Fibroblast of lung (primary cell): Measurements from ENCODE around the gene SUPT3H. TPM values are rescaled to one million over a fixed set of nuclear protein-coding genes. Genes with fewer than 3 reads are reported as not detected.
A peak's percentile ranks its signal among the peaks of the same experiment; 100 is the strongest.

ENCODE experiments used
- DNase-seq, 2 donors: peaks; one replicate each; pipeline versions ENCODE4 v3.0.0 to v3.0.0-alpha.2; 2010; ENCODE audit warnings: low read depth in 2 of 2
- H2AFZ ChIP-seq: 2 replicates; pipeline ENCODE4 v1.5.1; 2012; ENCODE audit warnings: low read length, control low read depth, inconsistent platforms
- H3K27ac ChIP-seq: 2 replicates; pipeline ENCODE4 v1.5.1; 2011; ENCODE audit warnings: low read length, control low read depth; ENCODE audit not compliant: insufficient read depth
- H3K27me3 ChIP-seq: 2 replicates; pipeline ENCODE4 v1.5.1; 2011; ENCODE audit warnings: mild to moderate bottlenecking, low read length; ENCODE audit not compliant: control insufficient read depth, insufficient read depth
- H3K36me3 ChIP-seq: 2 replicates; pipeline ENCODE4 v1.5.1; 2011; ENCODE audit warnings: low read length; ENCODE audit not compliant: control insufficient read depth, insufficient read depth
- H3K4me1 ChIP-seq: 2 replicates; pipeline ENCODE4 v1.5.1; 2011; ENCODE audit warnings: low read length; ENCODE audit not compliant: control insufficient read depth, insufficient read depth; ENCODE audit errors: extremely low read depth
- H3K4me2 ChIP-seq: 2 replicates; pipeline ENCODE4 v1.5.1; 2011; ENCODE audit warnings: low read length, control low read depth; ENCODE audit not compliant: insufficient read depth; ENCODE audit errors: extremely low read depth
- H3K4me3 ChIP-seq, 4 experiments: fragments of 200-600 bp in 1 of 4; sonication (generic) in 1 of 4; replicated peaks in 1 of 4; 2 replicates each; pipeline ENCODE4 v1.5.1; 2011 to 2016; ENCODE audit warnings: low read length in 4 of 4, low read depth in 3 of 4, mild to moderate bottlenecking in 3 of 4, control low read depth in 2 of 4, inconsistent platforms in 1 of 4, mixed read lengths in 1 of 4; ENCODE audit not compliant: insufficient read depth in 1 of 4; ENCODE audit errors: control extremely low read depth in 1 of 4
- H3K79me2 ChIP-seq: 2 replicates; pipeline ENCODE4 v1.5.1; 2012; ENCODE audit warnings: mild to moderate bottlenecking, low read length, inconsistent platforms; ENCODE audit not compliant: control insufficient read depth, insufficient read depth
- H3K9ac ChIP-seq: 2 replicates; pipeline ENCODE4 v1.5.1; 2011; ENCODE audit warnings: mild to moderate bottlenecking, low read length, control low read depth; ENCODE audit not compliant: insufficient read depth
- H3K9me3 ChIP-seq: 2 replicates; pipeline ENCODE4 v1.5.1; 2012; ENCODE audit warnings: low read depth, low read length; ENCODE audit not compliant: control insufficient read depth, insufficient read depth
- H4K20me1 ChIP-seq: 2 replicates; pipeline ENCODE4 v1.5.1; 2011; ENCODE audit warnings: low read length; ENCODE audit not compliant: control insufficient read depth, insufficient read depth; ENCODE audit errors: extremely low read depth
- EZH2 ChIP-seq: IDR thresholded peaks from 2 replicates; pipeline ENCODE4 v1.5.1; 2012; ENCODE audit warnings: low read length, control low read depth, mild to moderate bottlenecking; ENCODE audit errors: missing control alignments
- polyA plus RNA-seq, 2 donors: library from polyadenylated mRNA; depleted of rRNA in 1 of 2; stranded (reverse) in 1 of 2; unstranded in 1 of 2; fragments of >200 nt; gene quantifications; 2 replicates each; pipeline ENCODE4 v1.2.1, GENCODE V29; 2011 to 2012; ENCODE audit warnings: missing spikeins in 1 of 2
- total RNA-seq: library from RNA; depleted of rRNA; stranded (reverse); fragments of >200 nt; gene quantifications from 2 replicates; pipeline ENCODE4 v1.2.1, GENCODE V29; 2014
- TF ChIP-seq, protein P1 (sequence below), 2 donors: IDR thresholded peaks in 1 of 2; conservative IDR thresholded peaks in 1 of 2; 1 replicate in 1 of 2; 2 replicates in 1 of 2; pipeline ENCODE4 v1.5.1; 2011 to 2012; ENCODE audit warnings: low read length in 2 of 2, control low read depth in 1 of 2, inconsistent platforms in 1 of 2, low read depth in 1 of 2, mild to moderate bottlenecking in 1 of 2

Gene SUPT3H
- total and polyA plus RNA-seq, 2 donors (not counting 1 experiment from before 2014, with no cell fraction given): 8.3 to 8.5 TPM

- Histone ChIP-seq H3K36me3 (no peaks in the 10 kb centered on the region), H4K20me1 (no peaks in the 10 kb centered on the region), H3K79me2 (no peaks in the 10 kb centered on the region), H3K27ac (no peak overlapping the region), H3K9ac (no peak overlapping the region), H3K4me3 (no peak overlapping the region), H2AFZ (no peak overlapping the region), H3K27me3 (no peaks in the 10 kb centered on the region), H3K9me3 (no peaks in the 10 kb centered on the region), H3K4me1 (no peaks in the 10 kb centered on the region), H3K4me2 (no peak overlapping the region)
- TF ChIP-seq, protein P1, sequence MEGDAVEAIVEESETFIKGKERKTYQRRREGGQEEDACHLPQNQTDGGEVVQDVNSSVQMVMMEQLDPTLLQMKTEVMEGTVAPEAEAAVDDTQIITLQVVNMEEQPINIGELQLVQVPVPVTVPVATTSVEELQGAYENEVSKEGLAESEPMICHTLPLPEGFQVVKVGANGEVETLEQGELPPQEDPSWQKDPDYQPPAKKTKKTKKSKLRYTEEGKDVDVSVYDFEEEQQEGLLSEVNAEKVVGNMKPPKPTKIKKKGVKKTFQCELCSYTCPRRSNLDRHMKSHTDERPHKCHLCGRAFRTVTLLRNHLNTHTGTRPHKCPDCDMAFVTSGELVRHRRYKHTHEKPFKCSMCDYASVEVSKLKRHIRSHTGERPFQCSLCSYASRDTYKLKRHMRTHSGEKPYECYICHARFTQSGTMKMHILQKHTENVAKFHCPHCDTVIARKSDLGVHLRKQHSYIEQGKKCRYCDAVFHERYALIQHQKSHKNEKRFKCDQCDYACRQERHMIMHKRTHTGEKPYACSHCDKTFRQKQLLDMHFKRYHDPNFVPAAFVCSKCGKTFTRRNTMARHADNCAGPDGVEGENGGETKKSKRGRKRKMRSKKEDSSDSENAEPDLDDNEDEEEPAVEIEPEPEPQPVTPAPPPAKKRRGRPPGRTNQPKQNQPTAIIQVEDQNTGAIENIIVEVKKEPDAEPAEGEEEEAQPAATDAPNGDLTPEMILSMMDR (conservative IDR thresholded peaks at IDR 0.05 in 1 of 2, IDR thresholded peaks at IDR 0.05 in 1 of 2; ENCODE audit: low read depth in 1 of 2, low read length in 2 of 2): no peak
- no peak for TF ChIP-seq EZH2
- peak in 1 of 2 donors; percentile 26 for DNase-seq
These were observed 527.9 kb downstream of the SUPT3H start for GRCh38 chr6:44849806-44850205.

GRCh38 chr6:44843734-44844133 is 534.0 kb downstream of the SUPT3H start:
- TF ChIP-seq, protein P1 (conservative IDR thresholded peaks at IDR 0.05 in 1 of 2, IDR thresholded peaks at IDR 0.05 in 1 of 2; ENCODE audit: low read depth in 1 of 2, low read length in 2 of 2): no peak
- no peak for TF ChIP-seq EZH2
- no peak for DNase-seq
- H3K4me1 ChIP-seq: no peaks in the 10 kb centered on the region
- no peaks in the 10 kb centered on the region for H3K9me3 ChIP-seq
- no peaks in the 10 kb centered on the region for H3K79me2 ChIP-seq
- H4K20me1 ChIP-seq: no peaks in the 10 kb centered on the region
- no peak overlapping the region for H3K4me2 ChIP-seq
- no peak overlapping the region for H2AFZ ChIP-seq
- H3K9ac ChIP-seq: no peak overlapping the region
- H3K27ac ChIP-seq: no peak overlapping the region
- no peak overlapping the region for H3K4me3 ChIP-seq
- no peaks in the 10 kb centered on the region for H3K27me3 ChIP-seq
- no peaks in the 10 kb centered on the region for H3K36me3 ChIP-seq

DNA sequence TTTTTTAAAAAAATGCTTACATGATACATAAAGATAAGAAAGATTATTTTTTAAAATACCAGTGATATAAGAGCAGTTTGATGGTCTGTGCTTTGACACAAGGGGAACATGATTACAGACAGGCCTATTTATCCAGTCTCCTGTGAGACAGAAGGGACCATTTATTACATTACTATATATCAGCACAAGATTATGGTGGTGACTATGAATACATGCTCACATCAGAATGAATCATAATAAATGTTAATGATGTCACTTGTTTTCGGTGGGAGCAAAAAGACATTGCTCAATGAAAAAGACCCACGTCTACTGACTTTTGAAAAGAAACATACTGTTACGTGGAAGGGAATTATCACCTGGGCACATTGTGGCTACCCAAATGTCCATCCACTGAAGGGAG is 535.1 kb downstream of the SUPT3H start:
- Histone ChIP-seq H3K4me1 (no peaks in the 10 kb centered on the region), H3K4me3 (no peak overlapping the region), H3K27me3 (no peaks in the 10 kb centered on the region), H4K20me1 (no peaks in the 10 kb centered on the region), H3K79me2 (no peaks in the 10 kb centered on the region), H2AFZ (no peak overlapping the region), H3K9ac (no peak overlapping the region), H3K36me3 (no peaks in the 10 kb centered on the region), H3K9me3 (no peaks in the 10 kb centered on the region), H3K4me2 (no peak overlapping the region), H3K27ac (no peak overlapping the region)
- DNase-seq: no peak
- TF ChIP-seq, protein P1 (conservative IDR thresholded peaks at IDR 0.05 in 1 of 2, IDR thresholded peaks at IDR 0.05 in 1 of 2; ENCODE audit: low read depth in 1 of 2, low read length in 2 of 2): no peak
- no peak for TF ChIP-seq EZH2
